NK-92 (cell line): Measurements from ENCODE around the gene ALPG.
"Not testable (repeated sequence)": the region's sequence is repeated elsewhere in the genome, so short reads cannot be mapped to it uniquely, and the experiment has no call there.

Experiments
- DNase-seq: peaks from one replicate; lab custom pipeline; 2025; ENCODE audit not compliant: unreplicated experiment; lab: John Stamatoyannopoulos, UW

Gene ALPG

GRCh38 chr2:232406556-232407310 is at the start of gene ALPG:
ALPG (plus strand) TSS chr2:232406844; CDS start chr2:232406895, 51 bp downstream.
- DNase-seq = no peak

GRCh38 chr2:232361646-232362045 is 45.0 kb upstream of the ALPG start:
- no peak for DNase-seq

GRCh38 chr2:232362174-232362900 is 44.3 kb upstream of the ALPG start:
- DNase-seq = no peak

GRCh38 chr2:232363064-232363783 is 43.4 kb upstream of the ALPG start:
- DNase-seq = not testable (repeated sequence)

GRCh38 chr2:232363784-232364615 is 42.6 kb upstream of the ALPG start:
- DNase-seq = no peak

- DNase-seq = not testable (repeated sequence)
Observed at GRCh38 chr2:232364806-232365594, 41.6 kb upstream of the ALPG start.

GRCh38 chr2:232365621-232366321 is 40.9 kb upstream of the ALPG start:
- no peak for DNase-seq

GRCh38 chr2:232366461-232366860 is 40.2 kb upstream of the ALPG start:
- DNase-seq = not testable (repeated sequence)

- DNase-seq = no peak
Observed at GRCh38 chr2:232367016-232367415, 39.6 kb upstream of the ALPG start.

- DNase-seq = no peak
Observed at GRCh38 chr2:232367591-232368233, 38.9 kb upstream of the ALPG start.

- DNase-seq = no peak
Observed at GRCh38 chr2:232368311-232368731, 38.3 kb upstream of the ALPG start.

GRCh38 chr2:232369126-232369951 is 37.3 kb upstream of the ALPG start:
- DNase-seq = no peak

GRCh38 chr2:232370007-232370406 is 36.6 kb upstream of the ALPG start:
- DNase-seq = not testable (repeated sequence)

- no peak for DNase-seq
Observed at GRCh38 chr2:232372231-232373208, 34.1 kb upstream of the ALPG start.

- no peak for DNase-seq
Observed at GRCh38 chr2:232374356-232374755, 32.3 kb upstream of the ALPG start.

- DNase-seq = no peak
Observed at GRCh38 chr2:232375164-232375563, 31.5 kb upstream of the ALPG start.

GRCh38 chr2:232376260-232376659 is 30.4 kb upstream of the ALPG start:
- no peak for DNase-seq
